HepG2 (cell line): ENCODE data around the gene CELF4. TPM values are rescaled to one million over a fixed set of nuclear protein-coding genes. Genes with fewer than 3 reads are reported as not detected.

Experiments used
- ATAC-seq: fragments of 200-7000 bp; cut with Tn5 transposase; 3 replicates; pipeline ENCODE4 v1.9.1; 2020; ENCODE audit warnings: mild to moderate bottlenecking, moderate library complexity
- BruUV-seq: library from RNA; stranded (reverse); fragments of 400-500 nt; replicated peaks from 2 replicates; lab custom pipeline; 2021; lab: Mats Ljungman, UMichigan
- CTCF ChIA-PET: fragments of 300-600 bp; formaldehyde crosslinking; extraction: SDS; loops from one replicate; lab custom pipeline; 2021; ENCODE audit warnings: low total read pairs, inconsistent platforms, low intra/inter-chr PET ratio; lab: Yijun Ruan, JAX
- POLR2A ChIA-PET: fragments of 350-600 bp; sonication (Branson Sonifier 250); formaldehyde crosslinking; loops from one replicate; lab custom pipeline; 2020; ENCODE audit warnings: antibody characterized with exemption, inconsistent platforms; lab: Yijun Ruan, JAX
- DNase-seq: peaks from one replicate; pipeline ENCODE4 v3.0.0-alpha.2; 2015; ENCODE audit warnings: low spot score
- FAIRE-seq: peaks from 3 replicates; lab custom pipeline; 2011; peaks lifted over from hg19 to GRCh38; lab: Jason Lieb, UNC
- H2AFZ ChIP-seq: one replicate; pipeline ENCODE4 v1.6.1; 2011; ENCODE audit warnings: low read length, inconsistent platforms
- H3K27ac ChIP-seq: fragments of 300-600 bp; 3 replicates; pipeline ENCODE4 v1.8.0; 2011; ENCODE audit warnings: mixed run types, mild to moderate bottlenecking, mixed read lengths, low read length, inconsistent platforms; ENCODE audit not compliant: insufficient read depth; ENCODE audit errors: extremely low read length
- H3K27me3 ChIP-seq, 2 experiments: fragments of 200-600 bp in 1 of 2; 2 replicates in 1 of 2; 3 replicates in 1 of 2; pipeline versions ENCODE4 v1.6.0 to v1.8.0; 2011; ENCODE audit warnings: low read length in 2 of 2, mild to moderate bottlenecking in 2 of 2, moderate library complexity in 2 of 2, inconsistent platforms in 1 of 2; ENCODE audit not compliant: insufficient read depth in 2 of 2, control insufficient read depth in 1 of 2
- H3K36me3 ChIP-seq, 2 experiments: fragments of 200-600 bp in 1 of 2; replicated peaks in 1 of 2; 2 replicates in 1 of 2; 3 replicates in 1 of 2; pipeline versions ENCODE4 v1.5.1 to v1.8.0; 2011; ENCODE audit warnings: low read length in 2 of 2, inconsistent platforms in 1 of 2; ENCODE audit not compliant: insufficient read depth in 2 of 2, control insufficient read depth in 1 of 2
- H3K4me1 ChIP-seq: 2 replicates; pipeline ENCODE4 v1.5.1; 2012; ENCODE audit warnings: low read length, inconsistent platforms; ENCODE audit not compliant: insufficient read depth
- H3K4me2 ChIP-seq: 2 replicates; pipeline ENCODE4 v1.6.0; 2011; ENCODE audit warnings: low read depth, low read length, inconsistent platforms
- H3K4me3 ChIP-seq, 3 experiments: fragments of 200-600 bp in 1 of 3; sonication (generic), shearing (Covaris generic) in 1 of 3; replicated peaks in 1 of 3; 2 replicates each; pipeline ENCODE4 v1.5.1; 2011 to 2016; ENCODE audit warnings: low read length in 3 of 3, inconsistent platforms in 2 of 3, low read depth in 2 of 3, mild to moderate bottlenecking in 2 of 3, control low read depth in 1 of 3, mixed read lengths in 1 of 3; ENCODE audit not compliant: insufficient read depth in 1 of 3
- H3K79me2 ChIP-seq: one replicate; pipeline ENCODE4 v1.6.1; 2011; ENCODE audit warnings: low read length, inconsistent platforms; ENCODE audit not compliant: insufficient read depth
- H3K9ac ChIP-seq: 2 replicates; pipeline ENCODE4 v1.6.0; 2011; ENCODE audit warnings: mild to moderate bottlenecking, low read depth, low read length, inconsistent platforms; ENCODE audit not compliant: insufficient read depth
- H3K9me3 ChIP-seq: 2 replicates; pipeline ENCODE4 v1.5.1; 2012; ENCODE audit warnings: mild to moderate bottlenecking, low read length
- H4K20me1 ChIP-seq: 2 replicates; pipeline ENCODE4 v1.6.0; 2011; ENCODE audit warnings: inconsistent platforms, mild to moderate bottlenecking, low read length, moderate library complexity; ENCODE audit not compliant: insufficient read depth
- CCAR2 ChIP-seq: fragments of 200-400 bp; formaldehyde crosslinking; optimal IDR thresholded peaks from 2 replicates; pipeline ENCODE3; 2018; ENCODE audit warnings: low read depth, mild to moderate bottlenecking, low read length, moderate library complexity
- JDP2 ChIP-seq: sonication (generic); formaldehyde crosslinking; IDR thresholded peaks from 2 replicates; pipeline ENCODE4 v1.8.1; 2022; ENCODE audit warnings: missing genetic modification reagents, borderline replicate concordance
- POLR2A ChIP-seq, 2 experiments: IDR thresholded peaks; 2 replicates each; pipeline ENCODE4 v1.6.1; 2011; ENCODE audit warnings: low read depth in 2 of 2, low read length in 2 of 2, mild to moderate bottlenecking in 1 of 2, moderate library complexity in 1 of 2; ENCODE audit not compliant: insufficient read depth in 1 of 2
- STAT5B ChIP-seq: sonication (generic); formaldehyde crosslinking; IDR thresholded peaks from 2 replicates; pipeline ENCODE4 v1.4.0; 2020; ENCODE audit warnings: missing genetic modification reagents
- ZBED4 ChIP-seq: sonication (generic); formaldehyde crosslinking; IDR thresholded peaks from 2 replicates; pipeline ENCODE4 v1.4.0; 2020; ENCODE audit warnings: missing genetic modification reagents, borderline replicate concordance
- ZNF260 ChIP-seq: sonication (generic); formaldehyde crosslinking; IDR thresholded peaks from 2 replicates; pipeline ENCODE4 v1.4.0; 2020; ENCODE audit warnings: missing genetic modification reagents, low read depth, mild to moderate bottlenecking, borderline replicate concordance
- WGBS: methylation state at CpG from one replicate; pipeline ENCODE4 v1.1.6; 2017; ENCODE audit warnings: low lambda C conversion rate; 5-methylcytosine and 5-hydroxymethylcytosine counted together
- in situ Hi-C: cut with HindIII; loops from 2 replicates; pipeline ENCODE4 v1.10.0; 2017; ENCODE audit warnings: low pct_unique_long_range_greater_than_20kb; ENCODE audit not compliant: extremely low pct_ligation_motif_present
- intact Hi-C: fragments of 100-400 bp; cut with micrococcal nuclease; formaldehyde crosslinking; loops from one replicate; pipeline ENCODE4 v1.10.0; 2022; ENCODE audit not compliant: unreplicated experiment
- polyA plus RNA-seq, 8 experiments: library from polyadenylated mRNA; depleted of rRNA in 3 of 8; stranded (reverse) in 7 of 8; unstranded in 1 of 8; fragments of >200 nt; fragmentation: Illumina TruSeq in 4 of 8; extraction: Trizol in 4 of 8; gene quantifications; 2 replicates each; pipeline versions ENCODE4 v1.2.1 to v1.2.3, GENCODE V29; 2011 to 2016; ENCODE audit warnings: low read depth in 4 of 8, missing spikeins in 1 of 8, mixed read lengths in 1 of 8; ENCODE audit not compliant: insufficient read depth in 1 of 8
- total RNA-seq, 5 experiments: library from RNA; depleted of rRNA; stranded (reverse); fragments of >200 nt; fragmentation: Illumina TruSeq; extraction: Trizol; gene quantifications; 2 replicates each; pipeline ENCODE4 v1.2.3, GENCODE V29; 2016; ENCODE audit warnings: low read depth in 1 of 5

CELF4 gene
- total and polyA plus RNA-seq, 2 of the 13 experiments (the other 11 are each of a cell fraction or from before 2014, with no cell fraction given) = not detected

GRCh38 chr18:37392648-37393047, 172.9 kb downstream of the CELF4 start (continued):
- TF ChIP-seq ZBED4 (CRISPR knock-in tag) (no peak), STAT5B (CRISPR knock-in tag) (no peak), ZNF260 (CRISPR knock-in tag) (no peak)

GRCh38 chr18:37391698-37392548, 173.7 kb downstream of the CELF4 start:
- 26% methylated on average over 12 of the region's 16 CpGs for WGBS
- Histone ChIP-seq H3K27me3 (peaks cover 10 to 32% of the 10 kb centered on the region in 2 experiments; a peak in 4 of 5 replicates), H3K27ac (no peak overlapping the region), H3K79me2 (no peaks in the 10 kb centered on the region), H3K4me3 (no peak overlapping the region), H2AFZ (no peak overlapping the region), H3K4me1 (no peaks in the 10 kb centered on the region), H3K4me2 (no peak overlapping the region), H4K20me1 (no peaks in the 10 kb centered on the region), H3K9me3 (no peaks in the 10 kb centered on the region), H3K9ac (no peak overlapping the region), H3K36me3 (no peaks in the 10 kb centered on the region)
- no peak for ATAC-seq
- in situ Hi-C loops = no loop called here
- intact Hi-C loops = no loop called here
- TF ChIP-seq JDP2 = no peak
- no peak for TF ChIP-seq CCAR2
- TF ChIP-seq POLR2A (IDR thresholded peaks at IDR 0.05; ENCODE audit: insufficient read depth in 1 of 2, low read depth in 2 of 2, low read length in 2 of 2) = no peak
- no TSS peak for BruUV-seq
- ChIA-PET CTCF (no interaction called here), POLR2A (no interaction called here)
- FAIRE-seq = no peak
- no peak for DNase-seq
